Measurements from ENCODE around the gene ITGAD. TPM values are rescaled to one million over a fixed set of nuclear protein-coding genes. Genes with fewer than 3 reads are reported as not detected.

Gene ITGAD
- polyA plus RNA-seq (2012; ENCODE audit: missing spikeins): 0.23 TPM

DNA sequence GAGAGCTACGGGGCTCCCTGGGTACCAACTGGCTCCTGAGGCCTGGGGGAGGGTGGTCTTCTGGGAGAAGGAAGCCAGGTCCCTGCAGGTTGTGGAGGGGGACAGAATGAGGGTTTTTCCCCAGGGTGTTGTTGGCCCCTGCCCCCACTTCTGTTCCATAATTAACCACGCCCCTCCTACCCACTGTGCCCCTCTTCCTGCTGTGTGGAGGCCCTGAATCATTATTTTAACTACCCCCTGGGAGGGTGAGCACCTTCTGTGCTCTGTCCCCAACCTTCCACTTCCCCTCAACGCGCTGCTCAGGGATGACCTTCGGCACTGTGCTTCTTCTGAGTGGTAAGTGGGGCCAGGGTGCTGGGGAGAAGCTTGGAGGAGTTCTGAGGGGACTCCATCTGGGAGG, at the start of gene ITGAD:
TSS of gene ITGAD (plus strand) at position 280 of the 400 bp plus-strand sequence. CDS start at position 306, 26 bp downstream.
- no peak for TF ChIP-seq POLR2A (IDR thresholded peaks at IDR 0.05; ENCODE audit: low read depth, low read length)
- no peak for TF ChIP-seq POLR2AphosphoS5 (IDR thresholded peaks at IDR 0.05; ENCODE audit: low read depth, low read length)
- TF ChIP-seq TAF1 (IDR thresholded peaks at IDR 0.05; ENCODE audit: borderline replicate concordance, low read depth, low read length): no peak
- DNase-seq (ENCODE audit: insufficient read length) (no peak), FAIRE-seq (no peak)

DNA sequence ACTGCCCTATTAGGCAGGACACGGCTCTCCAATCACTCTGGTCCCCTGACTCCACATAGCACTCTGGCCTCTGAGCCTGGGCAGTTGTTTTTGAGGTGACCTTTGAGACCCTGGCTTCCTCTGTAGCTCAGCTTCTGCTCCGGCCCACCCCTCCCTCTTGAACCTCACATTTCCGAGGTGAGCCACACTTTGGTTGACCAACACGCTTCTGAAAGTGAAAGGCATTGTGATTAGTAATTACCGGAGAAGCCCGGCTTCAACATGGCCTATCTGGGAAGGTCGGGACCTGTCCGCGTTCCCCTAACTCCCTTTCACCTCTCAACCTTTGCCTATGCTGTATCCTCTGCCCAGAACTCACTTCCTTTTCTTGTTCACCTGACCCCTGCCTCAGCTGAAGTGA, 48.4 kb upstream of the ITGAD start:
- TF ChIP-seq POLR2AphosphoS5 (IDR thresholded peaks at IDR 0.05; ENCODE audit: low read depth, low read length) (no peak), POLR2A (IDR thresholded peaks at IDR 0.05; ENCODE audit: low read depth, low read length) (no peak), TAF1 (IDR thresholded peaks at IDR 0.05; ENCODE audit: borderline replicate concordance, low read depth, low read length) (peak; percentile 18; the same call in 1 of the 2 replicates)
- DNase-seq (ENCODE audit: insufficient read length) (no peak), FAIRE-seq (no peak)

DNA sequence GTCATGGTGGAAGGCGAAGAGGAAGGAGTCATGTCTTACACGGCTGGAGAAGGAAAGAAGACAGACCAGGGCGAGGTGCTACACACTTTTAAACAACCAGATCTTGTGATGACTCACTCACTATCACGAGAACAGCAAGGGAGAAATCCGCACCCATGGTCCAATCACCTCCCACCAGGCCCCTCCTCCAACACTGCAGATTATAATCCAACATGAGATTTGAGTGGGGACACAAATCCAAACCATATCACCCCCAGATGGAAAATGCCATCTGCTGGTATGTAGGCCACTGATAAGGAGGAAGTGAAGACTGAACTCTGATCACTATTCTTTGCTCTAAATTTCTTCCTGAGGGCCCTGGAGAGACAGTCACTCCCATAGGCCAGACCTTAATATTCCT, 45.7 kb upstream of the ITGAD start:
- TF ChIP-seq TAF1 (IDR thresholded peaks at IDR 0.05; ENCODE audit: borderline replicate concordance, low read depth, low read length): no peak
- TF ChIP-seq POLR2AphosphoS5 (IDR thresholded peaks at IDR 0.05; ENCODE audit: low read depth, low read length): no peak
- TF ChIP-seq POLR2A (IDR thresholded peaks at IDR 0.05; ENCODE audit: low read depth, low read length): no peak
- no peak for FAIRE-seq

DNA sequence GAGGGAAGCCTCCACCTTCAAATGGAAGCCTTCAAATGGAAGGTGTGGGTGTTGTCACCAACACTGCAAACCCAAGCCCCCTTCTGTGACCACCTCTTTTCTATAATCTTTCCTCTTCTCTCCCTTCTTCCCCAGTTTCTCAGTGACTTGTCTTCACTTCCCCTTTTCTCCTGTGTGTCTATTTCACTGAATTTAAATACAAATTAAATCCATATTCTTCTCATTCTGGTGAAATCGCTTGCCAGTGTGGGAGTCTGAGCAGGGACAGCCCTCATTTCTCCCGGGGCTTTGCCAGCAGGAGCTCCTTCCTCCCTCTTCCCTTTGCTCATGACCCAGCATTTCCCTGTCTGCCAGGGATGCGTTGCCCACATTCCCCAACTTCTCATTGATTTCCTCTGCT, 44.6 kb upstream of the ITGAD start:
- FAIRE-seq (no peak), DNase-seq (ENCODE audit: insufficient read length) (no peak)
- TF ChIP-seq POLR2A (IDR thresholded peaks at IDR 0.05; ENCODE audit: low read depth, low read length) (no peak), POLR2AphosphoS5 (IDR thresholded peaks at IDR 0.05; ENCODE audit: low read depth, low read length) (no peak), TAF1 (IDR thresholded peaks at IDR 0.05; ENCODE audit: borderline replicate concordance, low read depth, low read length) (no peak)

More for the DNA sequence above, 45.7 kb upstream of the ITGAD start:
- DNase-seq (ENCODE audit: insufficient read length): no peak

DNA sequence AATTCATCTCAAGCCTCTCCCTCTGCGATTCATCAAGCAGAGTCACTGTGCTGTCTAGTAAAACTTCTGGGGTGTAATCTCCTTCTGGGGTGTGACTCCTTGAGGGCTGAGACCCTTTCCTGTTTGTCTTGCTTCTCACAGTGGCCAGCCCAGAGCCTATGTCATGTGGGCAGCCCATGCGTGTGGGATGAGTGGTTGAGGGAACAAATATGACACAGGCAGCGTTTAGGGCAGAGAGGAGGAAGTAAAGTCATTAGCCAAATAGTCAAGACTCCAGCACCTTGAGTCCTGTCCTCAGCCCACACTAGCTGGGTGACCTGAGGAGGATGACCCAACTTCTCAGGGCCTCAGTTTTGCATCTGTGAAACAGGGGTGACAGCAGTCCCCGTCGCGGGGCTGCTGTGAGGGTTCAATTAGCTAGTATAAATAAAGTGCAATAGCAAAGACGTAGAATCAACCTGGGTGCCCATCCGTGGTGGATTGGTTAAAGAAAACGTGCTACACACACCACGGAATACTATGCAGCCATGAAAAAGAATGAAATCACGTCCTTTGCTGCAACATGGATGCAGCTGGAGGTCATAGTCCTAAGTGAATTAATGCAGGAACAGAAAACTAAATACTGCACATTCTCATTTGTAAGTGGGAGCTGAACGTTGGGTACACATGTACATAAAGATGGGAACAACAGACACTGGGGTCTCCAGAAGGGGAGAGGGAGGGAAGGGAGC, 42.7 kb upstream of the ITGAD start:
- FAIRE-seq (peak; percentile 67), DNase-seq (ENCODE audit: insufficient read length) (no peak)
- no peak for TF ChIP-seq TAF1 (IDR thresholded peaks at IDR 0.05; ENCODE audit: borderline replicate concordance, low read depth, low read length)
- no peak for TF ChIP-seq POLR2AphosphoS5 (IDR thresholded peaks at IDR 0.05; ENCODE audit: low read depth, low read length)
- no peak for TF ChIP-seq POLR2A (IDR thresholded peaks at IDR 0.05; ENCODE audit: low read depth, low read length)

DNA sequence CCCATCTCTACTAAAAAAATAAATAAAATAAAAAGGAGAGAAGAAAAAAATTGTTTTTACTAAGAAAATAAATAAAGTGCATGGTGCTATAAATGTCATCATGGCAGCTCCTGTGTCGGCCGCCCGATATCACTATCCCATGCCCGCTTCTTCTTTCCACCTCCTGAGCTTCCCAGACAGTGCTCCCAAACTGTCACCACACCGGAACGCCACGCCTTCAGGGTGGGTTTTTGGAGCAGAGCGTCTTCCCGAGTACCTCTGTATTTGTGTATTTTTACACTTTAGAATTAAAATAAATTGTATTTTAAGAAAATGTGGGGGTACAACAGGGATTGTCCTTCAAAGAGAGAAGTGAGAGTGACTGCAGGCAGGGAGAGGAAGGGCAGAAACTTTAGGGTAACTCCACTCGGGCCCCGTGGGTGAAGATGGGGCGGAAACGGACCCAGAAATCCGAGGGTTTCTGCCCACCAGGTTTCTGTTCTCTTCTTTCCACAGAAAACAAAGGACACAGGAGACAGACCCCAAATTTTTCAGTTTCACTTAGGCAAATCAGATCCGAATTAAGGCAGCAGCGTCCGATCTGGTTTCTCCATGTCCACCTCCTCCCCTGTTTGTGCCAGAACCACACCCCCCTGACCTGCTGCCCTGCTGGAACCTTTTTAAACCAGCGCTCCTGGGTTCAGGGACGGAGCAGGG, 41.7 kb upstream of the ITGAD start:
- DNase-seq (ENCODE audit: insufficient read length) (no peak), FAIRE-seq (peak; percentile 66)
- TF ChIP-seq TAF1 (IDR thresholded peaks at IDR 0.05; ENCODE audit: borderline replicate concordance, low read depth, low read length) (no peak), POLR2AphosphoS5 (IDR thresholded peaks at IDR 0.05; ENCODE audit: low read depth, low read length) (no peak), POLR2A (IDR thresholded peaks at IDR 0.05; ENCODE audit: low read depth, low read length) (no peak)

DNA sequence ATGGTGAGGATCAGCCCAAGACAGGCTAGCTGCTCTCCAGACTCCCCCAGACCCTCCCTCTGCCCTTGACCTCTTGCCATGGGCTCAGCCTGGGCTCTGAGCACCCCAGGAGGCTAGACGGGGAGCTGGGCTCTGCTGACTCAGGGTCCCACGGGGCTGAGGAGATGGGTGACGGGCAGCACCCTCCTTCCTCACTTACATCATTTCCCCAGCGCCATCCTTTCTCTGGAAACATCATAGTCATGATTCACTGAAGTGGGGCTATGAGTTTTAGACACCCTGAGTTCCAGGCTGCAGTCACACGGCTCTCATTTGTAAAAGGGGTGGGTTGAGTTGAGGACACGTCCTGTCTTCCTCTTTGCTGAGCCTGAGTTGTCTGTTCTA, 41.2 kb upstream of the ITGAD start:
- DNase-seq (ENCODE audit: insufficient read length): no peak
- no peak for FAIRE-seq
- TF ChIP-seq POLR2A (IDR thresholded peaks at IDR 0.05; ENCODE audit: low read depth, low read length): no peak
- TF ChIP-seq POLR2AphosphoS5 (IDR thresholded peaks at IDR 0.05; ENCODE audit: low read depth, low read length): no peak
- no peak for TF ChIP-seq TAF1 (IDR thresholded peaks at IDR 0.05; ENCODE audit: borderline replicate concordance, low read depth, low read length)

DNA sequence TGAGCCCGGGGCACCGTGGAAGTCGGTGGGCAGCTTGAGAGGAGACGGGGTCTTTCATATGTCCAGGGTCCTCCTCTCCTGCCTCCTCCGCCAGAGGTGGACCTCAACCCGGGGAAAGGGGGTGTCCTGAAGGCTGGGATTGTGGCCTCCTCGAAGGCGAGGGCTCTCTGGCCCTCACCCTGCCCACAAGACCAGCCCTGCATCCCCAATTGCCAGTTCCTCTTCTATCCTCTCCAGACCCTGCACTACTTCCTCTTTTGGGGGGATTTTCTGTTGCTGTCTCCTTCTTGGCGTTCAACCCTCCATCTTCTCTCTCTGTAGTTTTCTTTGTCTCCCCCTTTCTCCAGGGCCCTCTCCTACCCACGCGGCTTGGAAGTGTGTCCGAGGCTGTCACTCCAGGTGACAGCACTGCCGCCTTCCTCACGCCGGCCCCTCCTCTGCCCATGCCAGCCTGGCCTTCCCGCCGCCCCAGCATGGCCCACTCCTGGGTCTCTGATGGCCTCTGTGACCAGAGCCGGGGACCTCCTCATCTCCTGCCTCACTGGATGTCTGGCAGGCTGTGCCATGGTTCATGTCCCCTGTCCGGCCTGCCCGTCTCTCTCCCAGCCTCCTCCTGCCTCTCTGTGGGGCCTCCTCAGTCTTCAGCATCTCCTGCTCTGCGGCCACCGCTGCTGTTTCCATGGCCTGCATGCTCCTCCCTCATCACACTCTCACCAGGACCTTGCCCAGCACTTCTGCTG, 40.6 kb upstream of the ITGAD start:
- FAIRE-seq: peak; percentile 77

DNA sequence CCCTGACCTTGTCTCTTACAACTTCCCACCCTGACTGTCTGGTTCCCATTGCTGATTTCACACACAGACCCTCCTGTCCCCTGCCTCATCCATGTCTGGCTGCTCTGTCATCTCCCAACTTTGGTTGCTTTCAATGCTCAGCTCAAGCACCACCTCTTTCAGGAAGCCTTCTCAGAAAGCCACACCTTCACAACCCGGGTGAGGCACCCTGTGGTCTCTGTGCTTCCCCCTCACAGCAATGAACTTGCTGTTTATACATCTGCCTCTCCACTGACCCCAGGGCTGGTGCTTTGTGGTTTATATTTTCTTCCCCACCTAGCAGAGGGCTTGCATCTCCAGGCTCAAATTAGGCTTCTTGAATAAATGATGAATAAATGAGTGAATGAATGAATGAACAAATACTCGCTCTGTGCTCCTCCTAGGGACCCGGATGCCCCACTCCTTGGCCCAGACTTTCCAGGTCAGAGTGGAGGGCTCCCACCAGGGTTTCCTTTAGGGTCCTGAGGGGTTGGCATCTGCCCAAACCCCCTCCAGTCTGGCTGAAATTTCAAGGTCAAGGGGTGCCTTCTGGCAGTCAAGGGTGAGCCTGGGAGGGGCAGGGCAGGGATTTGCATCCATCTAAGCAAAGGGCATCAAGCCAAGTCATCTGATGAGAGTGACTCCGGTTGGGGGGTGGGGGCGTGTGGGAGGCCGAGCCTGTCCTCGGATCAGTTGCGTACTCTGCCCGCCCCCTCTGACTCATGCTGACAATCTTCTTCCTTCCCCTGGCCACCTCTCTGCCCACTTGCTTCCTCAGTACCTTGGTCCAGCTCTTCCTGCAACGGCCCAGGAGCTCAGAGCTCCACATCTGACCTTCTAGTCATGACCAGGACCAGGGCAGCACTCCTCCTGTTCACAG, 38.5 kb upstream of the ITGAD start, which contains the start of gene ITGAX:
TSS of gene ITGAX (plus strand) at position 783 of the 898 bp plus-strand sequence. CDS start at position 862, 79 bp downstream.
- FAIRE-seq (peak; percentile 97), DNase-seq (ENCODE audit: insufficient read length) (peak; percentile 72)
- TF ChIP-seq TAF1 (IDR thresholded peaks at IDR 0.05; ENCODE audit: borderline replicate concordance, low read depth, low read length) (no peak), POLR2AphosphoS5 (IDR thresholded peaks at IDR 0.05; ENCODE audit: low read depth, low read length) (no peak; the same call in 1 of the 2 replicates), POLR2A (IDR thresholded peaks at IDR 0.05; ENCODE audit: low read depth, low read length) (peak; percentile 21; the same call in 1 of the 2 replicates)

More for the DNA sequence above, 40.6 kb upstream of the ITGAD start:
- TF ChIP-seq POLR2A (IDR thresholded peaks at IDR 0.05; ENCODE audit: low read depth, low read length) (peak; percentile 46; the same call in 1 of the 2 replicates), TAF1 (IDR thresholded peaks at IDR 0.05; ENCODE audit: borderline replicate concordance, low read depth, low read length) (no peak)
- DNase-seq (ENCODE audit: insufficient read length): no peak

DNA sequence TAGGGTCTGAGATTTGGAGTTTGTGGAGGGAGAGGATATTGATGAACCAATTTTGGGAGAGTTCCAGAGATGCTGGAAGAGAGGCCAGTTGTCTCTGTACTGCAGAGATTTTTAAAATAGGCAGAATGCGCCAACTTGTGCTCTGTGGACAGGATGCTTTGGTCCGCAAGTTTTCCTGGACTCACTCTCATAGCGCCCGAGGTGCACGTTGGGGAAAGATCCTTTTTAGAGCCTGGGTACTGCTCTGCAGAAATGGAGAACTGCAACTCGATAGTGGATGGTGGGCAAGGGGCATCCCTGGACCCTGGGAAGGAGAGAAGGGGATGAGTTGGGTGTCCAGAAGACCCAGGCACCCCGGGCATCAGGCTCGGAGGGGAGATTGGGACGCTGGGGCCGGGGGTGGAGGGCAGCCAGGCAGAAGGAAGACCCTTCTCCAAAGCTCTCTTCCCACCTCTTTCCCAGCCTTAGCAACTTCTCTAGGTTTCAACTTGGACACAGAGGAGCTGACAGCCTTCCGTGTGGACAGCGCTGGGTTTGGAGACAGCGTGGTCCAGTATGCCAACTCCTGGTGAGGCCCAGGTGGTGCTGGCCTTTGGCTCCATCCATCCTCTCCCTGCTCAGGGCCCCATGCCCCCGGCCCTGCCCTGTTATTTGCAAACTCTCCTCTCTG, 37.6 kb upstream of the ITGAD start:
- DNase-seq (ENCODE audit: insufficient read length) (no peak), FAIRE-seq (no peak)

More for the DNA sequence above, 37.6 kb upstream of the ITGAD start:
- TF ChIP-seq POLR2AphosphoS5 (IDR thresholded peaks at IDR 0.05; ENCODE audit: low read depth, low read length): no peak
- TF ChIP-seq POLR2A (IDR thresholded peaks at IDR 0.05; ENCODE audit: low read depth, low read length): no peak
- TF ChIP-seq TAF1 (IDR thresholded peaks at IDR 0.05; ENCODE audit: borderline replicate concordance, low read depth, low read length): no peak

Data from GM12892 (cell line).